HG03045 (cell line): ENCODE data around the gene SLC17A9.

ENCODE experiments used
- ATAC-seq: cut with Tn5 transposase; IDR thresholded peaks from one replicate; pipeline ENCODE4 v1.9.1; 2021; ENCODE audit warnings: mild to moderate bottlenecking, moderate library complexity; ENCODE audit not compliant: unreplicated experiment

Gene SLC17A9

GRCh38 chr20:62967149-62967501, 14.6 kb downstream of the SLC17A9 start:
- ATAC-seq: no peak

GRCh38 chr20:62967628-62968351, 15.3 kb downstream of the SLC17A9 start:
- ATAC-seq: no peak

GRCh38 chr20:62968378-62969178, 16.1 kb downstream of the SLC17A9 start:
- ATAC-seq: no peak

GRCh38 chr20:62969179-62969760, 16.8 kb downstream of the SLC17A9 start:
- ATAC-seq: no peak

GRCh38 chr20:62969939-62970306, 17.4 kb downstream of the SLC17A9 start:
- ATAC-seq: no peak

- ATAC-seq: no peak
Observed at GRCh38 chr20:62970307-62971210, 18.1 kb downstream of the SLC17A9 start.

- ATAC-seq: no peak
Observed at GRCh38 chr20:62971211-62971949, 18.9 kb downstream of the SLC17A9 start.

- peak; percentile 46 for ATAC-seq
Observed at GRCh38 chr20:62971950-62972844, 19.7 kb downstream of the SLC17A9 start.

GRCh38 chr20:62972845-62973745, 20.6 kb downstream of the SLC17A9 start:
- ATAC-seq: no peak

- ATAC-seq: no peak
Observed at GRCh38 chr20:62975251-62975760, 22.8 kb downstream of the SLC17A9 start.

- ATAC-seq: no peak
Observed at GRCh38 chr20:62975812-62976508, 23.5 kb downstream of the SLC17A9 start.

- no peak for ATAC-seq
Observed at GRCh38 chr20:62976886-62977285, 24.4 kb downstream of the SLC17A9 start.

GRCh38 chr20:62977613-62978560, 25.4 kb downstream of the SLC17A9 start:
- peak; percentile 47 for ATAC-seq

- no peak for ATAC-seq
Observed at GRCh38 chr20:62978561-62978943, 26.0 kb downstream of the SLC17A9 start.

- ATAC-seq: no peak
Observed at GRCh38 chr20:62979310-62979709, 26.8 kb downstream of the SLC17A9 start.

- ATAC-seq: no peak
Observed at GRCh38 chr20:62979876-62980373, 27.4 kb downstream of the SLC17A9 start.
